Liver (tissue), 9 donors: Measurements from ENCODE around the gene ZCWPW1. TPM values are rescaled to one million over a fixed set of nuclear protein-coding genes. Genes with fewer than 3 reads are reported as not detected.

Experiments used
- DNase-seq: peaks from one replicate; pipeline ENCODE4 v3.0.0-alpha.2; 2017; ENCODE audit warnings: low spot score
- H3K27ac ChIP-seq, 2 donors: one replicate each; pipeline ENCODE4 v1.7.0; 2013; ENCODE audit warnings: inconsistent platforms in 2 of 2, low read length in 2 of 2, control low read depth in 1 of 2, low read depth in 1 of 2, mild to moderate bottlenecking in 1 of 2
- H3K27me3 ChIP-seq, 4 donors: one replicate each; pipeline versions ENCODE4 v1.6.1 to v1.7.0; 2013; ENCODE audit warnings: low read length in 3 of 4, inconsistent platforms in 1 of 4, mild to moderate bottlenecking in 1 of 4, moderate library complexity in 1 of 4; ENCODE audit not compliant: control insufficient read depth in 4 of 4, insufficient read depth in 4 of 4
- H3K36me3 ChIP-seq, 4 donors: one replicate each; pipeline versions ENCODE4 v1.6.1 to v1.7.0; 2013; ENCODE audit warnings: low read length in 3 of 4, mild to moderate bottlenecking in 3 of 4, low read depth in 1 of 4, moderate library complexity in 1 of 4; ENCODE audit not compliant: control insufficient read depth in 4 of 4, insufficient read depth in 3 of 4
- H3K4me1 ChIP-seq, 4 donors: one replicate each; pipeline versions ENCODE4 v1.6.1 to v1.7.0; 2013; ENCODE audit warnings: low read length in 3 of 4, mild to moderate bottlenecking in 3 of 4, moderate library complexity in 1 of 4; ENCODE audit not compliant: control insufficient read depth in 4 of 4, insufficient read depth in 4 of 4
- H3K4me3 ChIP-seq, 3 donors: one replicate each; pipeline versions ENCODE4 v1.6.1 to v1.7.0; 2013; ENCODE audit warnings: low read length in 3 of 3, control low read depth in 1 of 3, low read depth in 1 of 3, mild to moderate bottlenecking in 1 of 3
- H3K9ac ChIP-seq, 2 donors: one replicate each; pipeline ENCODE4 v1.7.0; 2013; ENCODE audit warnings: low read length in 2 of 2, mild to moderate bottlenecking in 2 of 2, moderate library complexity in 2 of 2, control low read depth in 1 of 2, low read depth in 1 of 2
- H3K9me3 ChIP-seq, 4 donors: one replicate each; pipeline versions ENCODE4 v1.6.1 to v1.7.0; 2013; ENCODE audit warnings: low read length in 3 of 4; ENCODE audit not compliant: control insufficient read depth in 4 of 4
- EGR1 ChIP-seq, 2 donors: IDR thresholded peaks; 2 replicates each; pipeline ENCODE4 v1.6.1; 2016 to 2018; ENCODE audit warnings: antibody characterized with exemption in 2 of 2, low read depth in 2 of 2
- FOXA1 ChIP-seq: IDR thresholded peaks from 2 replicates; pipeline ENCODE4 v1.6.1; 2016; ENCODE audit warnings: antibody characterized with exemption
- FOXA2 ChIP-seq: IDR thresholded peaks from 2 replicates; pipeline ENCODE4 v1.6.1; 2016; ENCODE audit warnings: antibody characterized with exemption
- GABPA ChIP-seq, 2 donors: IDR thresholded peaks in 1 of 2; conservative IDR thresholded peaks in 1 of 2; 2 replicates each; pipeline ENCODE4 v1.6.1; 2016; ENCODE audit warnings: antibody characterized with exemption in 2 of 2, mild to moderate bottlenecking in 1 of 2, moderate library complexity in 1 of 2
- HNF4A ChIP-seq, 2 donors: conservative IDR thresholded peaks; 2 replicates each; pipeline ENCODE4 v1.6.1; 2016; ENCODE audit warnings: antibody characterized with exemption in 2 of 2, mild to moderate bottlenecking in 2 of 2
- HNF4G ChIP-seq: IDR thresholded peaks from 2 replicates; pipeline ENCODE4 v1.6.1; 2016; ENCODE audit warnings: antibody characterized with exemption
- JUND ChIP-seq, 2 donors: IDR thresholded peaks; 2 replicates each; pipeline ENCODE4 v1.6.1; 2016; ENCODE audit warnings: antibody characterized with exemption in 2 of 2
- NR2F2 ChIP-seq: IDR thresholded peaks from 2 replicates; pipeline ENCODE4 v1.6.1; 2016; ENCODE audit warnings: antibody characterized with exemption
- RAD21 ChIP-seq, 2 donors: IDR thresholded peaks; 2 replicates each; pipeline ENCODE4 v1.6.1; 2016; ENCODE audit warnings: antibody characterized with exemption in 2 of 2, mild to moderate bottlenecking in 2 of 2
- RXRA ChIP-seq, 2 donors: IDR thresholded peaks; 2 replicates each; pipeline ENCODE4 v1.6.1; 2017 to 2018; ENCODE audit warnings: antibody characterized with exemption in 2 of 2, mild to moderate bottlenecking in 1 of 2
- SP1 ChIP-seq: IDR thresholded peaks from 2 replicates; pipeline ENCODE4 v1.6.1; 2018; ENCODE audit warnings: antibody characterized with exemption, mild to moderate bottlenecking
- TAF1 ChIP-seq: conservative IDR thresholded peaks from 2 replicates; pipeline ENCODE4 v1.6.1; 2016; ENCODE audit warnings: antibody characterized with exemption, mild to moderate bottlenecking
- YY1 ChIP-seq: IDR thresholded peaks from 2 replicates; pipeline ENCODE4 v1.6.1; 2016; ENCODE audit warnings: antibody characterized with exemption, mild to moderate bottlenecking
- WGBS: extraction: QIAGEN DNeasy Blood & Tissue Kit; methylation state at CpG from one replicate; pipeline ENCODE4 v1.1.7; 2013; 5-methylcytosine and 5-hydroxymethylcytosine counted together
- polyA plus RNA-seq, 2 donors: library from polyadenylated mRNA; stranded (reverse) in 1 of 2; unstranded in 1 of 2; fragments of 200-250 nt in 1 of 2; fragments of >200 nt in 1 of 2; fragmentation: Nextera tagmentation in 1 of 2; extraction: Ambion mirVana in 1 of 2; gene quantifications; one replicate each; pipeline versions ENCODE4 v1.2.1 to v1.2.3, GENCODE V29; 2013 to 2015
- total RNA-seq, 2 donors: library from RNA; depleted of rRNA; stranded (reverse); fragments of >200 nt; gene quantifications; one replicate each; pipeline ENCODE4 v1.2.3, GENCODE V29; 2014
- TF ChIP-seq, protein P1 (sequence below): IDR thresholded peaks from 2 replicates; pipeline ENCODE4 v1.6.1; 2016; ENCODE audit warnings: antibody characterized with exemption
- TF ChIP-seq, protein P2 (sequence below): IDR thresholded peaks from 2 replicates; pipeline ENCODE4 v1.6.1; 2016; ENCODE audit warnings: antibody characterized with exemption
- TF ChIP-seq, protein P3 (sequence below): fragments of 150-350 bp; IDR thresholded peaks from 2 replicates; pipeline ENCODE4 v1.5.1; 2017; ENCODE audit warnings: improper control_type of control experiment, low read depth, low read length; ENCODE audit not compliant: missing input control
- TF ChIP-seq, protein P4 (sequence below): IDR thresholded peaks from 2 replicates; pipeline ENCODE4 v1.6.1; 2016; ENCODE audit warnings: antibody characterized with exemption
- TF ChIP-seq, protein P5 (sequence below): IDR thresholded peaks from 2 replicates; pipeline ENCODE4 v1.6.1; 2016; ENCODE audit warnings: antibody characterized with exemption, mild to moderate bottlenecking
- donor health status: healthy.
- donor health status: healthy.
- donor health status: healthy.
- donor health status: healthy.
- donor health status: healthy.

The ZCWPW1 gene
- total and polyA plus RNA-seq, 4 donors: 1.4 to 3.3 (median 2.8) TPM

DNA sequence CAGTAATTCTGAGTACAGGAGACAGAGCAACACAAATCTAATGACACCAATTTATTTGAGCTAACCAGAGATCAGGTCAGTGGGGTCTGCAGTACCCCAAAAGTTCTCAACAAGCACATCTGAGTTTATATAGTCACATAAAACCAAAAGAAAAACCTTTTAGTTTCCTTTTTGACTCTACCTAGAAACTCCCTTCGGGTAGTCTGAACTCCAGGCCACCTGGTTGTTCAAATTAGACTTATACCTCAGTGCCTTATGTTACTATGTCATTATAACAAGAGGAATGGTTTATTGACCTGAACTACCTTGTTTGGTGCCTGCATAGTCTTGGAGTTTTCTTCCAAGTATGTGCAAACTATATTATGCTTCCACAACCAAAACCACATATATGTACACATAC is 14.6 kb downstream of the ZCWPW1 start:
- no peaks in the 10 kb centered on the region for H3K27me3 ChIP-seq
- H3K36me3 ChIP-seq: no peaks in the 10 kb centered on the region
- DNase-seq: no peak
- no peak overlapping the region for H3K9ac ChIP-seq
- H3K4me1 ChIP-seq: no peaks in the 10 kb centered on the region
- H3K27ac ChIP-seq: no peak overlapping the region
- WGBS: 95% methylated on average over 1 of the region's 1 CpG
- no peak overlapping the region for H3K4me3 ChIP-seq
- TF ChIP-seq, protein P1, sequence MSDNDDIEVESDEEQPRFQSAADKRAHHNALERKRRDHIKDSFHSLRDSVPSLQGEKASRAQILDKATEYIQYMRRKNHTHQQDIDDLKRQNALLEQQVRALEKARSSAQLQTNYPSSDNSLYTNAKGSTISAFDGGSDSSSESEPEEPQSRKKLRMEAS: no peak
- TF ChIP-seq, protein P2, sequence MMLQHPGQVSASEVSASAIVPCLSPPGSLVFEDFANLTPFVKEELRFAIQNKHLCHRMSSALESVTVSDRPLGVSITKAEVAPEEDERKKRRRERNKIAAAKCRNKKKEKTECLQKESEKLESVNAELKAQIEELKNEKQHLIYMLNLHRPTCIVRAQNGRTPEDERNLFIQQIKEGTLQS: no peak
- TF ChIP-seq FOXA1 (no peak), RXRA (IDR thresholded peaks at IDR 0.05) (no peak), JUND (IDR thresholded peaks at IDR 0.05) (no peak), YY1 (no peak), TAF1 (no peak), NR2F2 (no peak), GABPA (IDR thresholded peaks at IDR 0.05 in 1 of 2, conservative IDR thresholded peaks at IDR 0.05 in 1 of 2) (no peak), HNF4A (conservative IDR thresholded peaks at IDR 0.05) (no peak), RAD21 (IDR thresholded peaks at IDR 0.05) (no peak), EGR1 (IDR thresholded peaks at IDR 0.05; ENCODE audit: low read depth in 2 of 2) (no peak), HNF4G (no peak), FOXA2 (no peak), SP1 (no peak)
- TF ChIP-seq, protein P3, sequence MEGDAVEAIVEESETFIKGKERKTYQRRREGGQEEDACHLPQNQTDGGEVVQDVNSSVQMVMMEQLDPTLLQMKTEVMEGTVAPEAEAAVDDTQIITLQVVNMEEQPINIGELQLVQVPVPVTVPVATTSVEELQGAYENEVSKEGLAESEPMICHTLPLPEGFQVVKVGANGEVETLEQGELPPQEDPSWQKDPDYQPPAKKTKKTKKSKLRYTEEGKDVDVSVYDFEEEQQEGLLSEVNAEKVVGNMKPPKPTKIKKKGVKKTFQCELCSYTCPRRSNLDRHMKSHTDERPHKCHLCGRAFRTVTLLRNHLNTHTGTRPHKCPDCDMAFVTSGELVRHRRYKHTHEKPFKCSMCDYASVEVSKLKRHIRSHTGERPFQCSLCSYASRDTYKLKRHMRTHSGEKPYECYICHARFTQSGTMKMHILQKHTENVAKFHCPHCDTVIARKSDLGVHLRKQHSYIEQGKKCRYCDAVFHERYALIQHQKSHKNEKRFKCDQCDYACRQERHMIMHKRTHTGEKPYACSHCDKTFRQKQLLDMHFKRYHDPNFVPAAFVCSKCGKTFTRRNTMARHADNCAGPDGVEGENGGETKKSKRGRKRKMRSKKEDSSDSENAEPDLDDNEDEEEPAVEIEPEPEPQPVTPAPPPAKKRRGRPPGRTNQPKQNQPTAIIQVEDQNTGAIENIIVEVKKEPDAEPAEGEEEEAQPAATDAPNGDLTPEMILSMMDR: no peak
- TF ChIP-seq, protein P4, sequence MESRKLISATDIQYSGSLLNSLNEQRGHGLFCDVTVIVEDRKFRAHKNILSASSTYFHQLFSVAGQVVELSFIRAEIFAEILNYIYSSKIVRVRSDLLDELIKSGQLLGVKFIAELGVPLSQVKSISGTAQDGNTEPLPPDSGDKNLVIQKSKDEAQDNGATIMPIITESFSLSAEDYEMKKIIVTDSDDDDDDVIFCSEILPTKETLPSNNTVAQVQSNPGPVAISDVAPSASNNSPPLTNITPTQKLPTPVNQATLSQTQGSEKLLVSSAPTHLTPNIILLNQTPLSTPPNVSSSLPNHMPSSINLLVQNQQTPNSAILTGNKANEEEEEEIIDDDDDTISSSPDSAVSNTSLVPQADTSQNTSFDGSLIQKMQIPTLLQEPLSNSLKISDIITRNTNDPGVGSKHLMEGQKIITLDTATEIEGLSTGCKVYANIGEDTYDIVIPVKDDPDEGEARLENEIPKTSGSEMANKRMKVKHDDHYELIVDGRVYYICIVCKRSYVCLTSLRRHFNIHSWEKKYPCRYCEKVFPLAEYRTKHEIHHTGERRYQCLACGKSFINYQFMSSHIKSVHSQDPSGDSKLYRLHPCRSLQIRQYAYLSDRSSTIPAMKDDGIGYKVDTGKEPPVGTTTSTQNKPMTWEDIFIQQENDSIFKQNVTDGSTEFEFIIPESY: no peak
- TF ChIP-seq, protein P5, sequence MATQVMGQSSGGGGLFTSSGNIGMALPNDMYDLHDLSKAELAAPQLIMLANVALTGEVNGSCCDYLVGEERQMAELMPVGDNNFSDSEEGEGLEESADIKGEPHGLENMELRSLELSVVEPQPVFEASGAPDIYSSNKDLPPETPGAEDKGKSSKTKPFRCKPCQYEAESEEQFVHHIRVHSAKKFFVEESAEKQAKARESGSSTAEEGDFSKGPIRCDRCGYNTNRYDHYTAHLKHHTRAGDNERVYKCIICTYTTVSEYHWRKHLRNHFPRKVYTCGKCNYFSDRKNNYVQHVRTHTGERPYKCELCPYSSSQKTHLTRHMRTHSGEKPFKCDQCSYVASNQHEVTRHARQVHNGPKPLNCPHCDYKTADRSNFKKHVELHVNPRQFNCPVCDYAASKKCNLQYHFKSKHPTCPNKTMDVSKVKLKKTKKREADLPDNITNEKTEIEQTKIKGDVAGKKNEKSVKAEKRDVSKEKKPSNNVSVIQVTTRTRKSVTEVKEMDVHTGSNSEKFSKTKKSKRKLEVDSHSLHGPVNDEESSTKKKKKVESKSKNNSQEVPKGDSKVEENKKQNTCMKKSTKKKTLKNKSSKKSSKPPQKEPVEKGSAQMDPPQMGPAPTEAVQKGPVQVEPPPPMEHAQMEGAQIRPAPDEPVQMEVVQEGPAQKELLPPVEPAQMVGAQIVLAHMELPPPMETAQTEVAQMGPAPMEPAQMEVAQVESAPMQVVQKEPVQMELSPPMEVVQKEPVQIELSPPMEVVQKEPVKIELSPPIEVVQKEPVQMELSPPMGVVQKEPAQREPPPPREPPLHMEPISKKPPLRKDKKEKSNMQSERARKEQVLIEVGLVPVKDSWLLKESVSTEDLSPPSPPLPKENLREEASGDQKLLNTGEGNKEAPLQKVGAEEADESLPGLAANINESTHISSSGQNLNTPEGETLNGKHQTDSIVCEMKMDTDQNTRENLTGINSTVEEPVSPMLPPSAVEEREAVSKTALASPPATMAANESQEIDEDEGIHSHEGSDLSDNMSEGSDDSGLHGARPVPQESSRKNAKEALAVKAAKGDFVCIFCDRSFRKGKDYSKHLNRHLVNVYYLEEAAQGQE: no peak
- H3K9me3 ChIP-seq: no peaks in the 10 kb centered on the region
